Neutrophil (primary cell): ENCODE data around the gene NEUROD4.

ENCODE experiments used
- H3K27ac ChIP-seq: fragments of 200-600 bp; sonication (generic); 2 replicates; pipeline ENCODE4 v1.5.1; 2016; ENCODE audit warnings: mild to moderate bottlenecking, moderate library complexity
- H3K27me3 ChIP-seq: fragments of 200-600 bp; sonication (generic); 2 replicates; pipeline ENCODE4 v1.6.0; 2016; ENCODE audit warnings: mild to moderate bottlenecking
- H3K36me3 ChIP-seq: fragments of 200-600 bp; sonication (generic); 2 replicates; pipeline ENCODE4 v1.5.1; 2017
- H3K4me1 ChIP-seq, 2 experiments: fragments of 200-600 bp in 1 of 2; sonication (generic) in 1 of 2; 1 replicate in 1 of 2; 2 replicates in 1 of 2; pipeline versions ENCODE4 v1.5.1 to v1.6.1; 2013 to 2016; ENCODE audit warnings: low read depth in 1 of 2, low read length in 1 of 2, mild to moderate bottlenecking in 1 of 2, moderate library complexity in 1 of 2; ENCODE audit not compliant: control insufficient read depth in 1 of 2, insufficient read depth in 1 of 2
- H3K4me3 ChIP-seq, 2 experiments: fragments of 200-600 bp in 1 of 2; sonication (generic) in 1 of 2; 1 replicate in 1 of 2; 2 replicates in 1 of 2; pipeline ENCODE4 v1.5.1; 2013 to 2016; ENCODE audit warnings: low read depth in 1 of 2, low read length in 1 of 2, mild to moderate bottlenecking in 1 of 2, moderate library complexity in 1 of 2
- H3K9me3 ChIP-seq: fragments of 200-600 bp; sonication (generic); 2 replicates; pipeline ENCODE4 v1.5.1; 2016
- TF ChIP-seq, protein P1 (sequence below): fragments of 200-600 bp; sonication (generic); IDR thresholded peaks from 2 replicates; pipeline ENCODE4 v1.5.1; 2016; ENCODE audit warnings: antibody characterized with exemption

The NEUROD4 gene

DNA sequence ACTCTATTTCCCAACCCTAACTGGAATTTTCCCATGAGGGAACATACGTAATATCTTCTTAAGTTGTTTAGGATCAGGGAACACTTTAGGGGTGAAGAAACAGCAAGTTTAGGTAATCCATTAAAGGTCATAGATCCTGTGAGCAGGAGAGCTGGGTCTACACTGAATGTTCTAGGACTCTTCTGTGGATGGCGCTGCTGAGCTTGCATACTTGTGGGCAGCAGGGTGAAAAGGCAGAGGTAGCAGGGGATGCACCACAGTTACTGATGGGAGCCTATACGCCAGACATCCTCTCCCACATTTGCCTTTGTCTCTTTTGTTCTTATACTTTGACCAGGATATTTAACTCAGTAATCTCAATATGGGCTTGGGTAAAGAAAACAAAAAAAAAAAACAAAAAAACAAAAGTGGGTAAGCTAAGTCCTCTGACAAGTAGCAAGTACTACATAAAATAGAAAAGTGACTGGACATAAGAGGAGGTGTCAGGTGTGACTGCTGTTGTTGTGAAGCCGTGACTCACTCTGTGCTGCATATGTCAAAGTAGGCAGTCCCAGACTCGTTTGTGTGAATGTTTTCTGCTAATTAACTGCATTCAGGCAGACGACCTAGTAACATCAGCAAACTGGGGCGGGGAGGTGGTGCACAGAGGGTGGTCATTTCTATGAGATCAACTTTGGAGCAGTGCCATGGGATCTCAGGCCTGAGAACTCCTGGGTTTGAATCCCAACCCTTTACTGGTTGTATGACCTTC is 31.6 kb downstream of the NEUROD4 start:
- H3K4me3 ChIP-seq = no peak overlapping the region
- H3K4me1 ChIP-seq = no peaks in the 10 kb centered on the region
- no peaks in the 10 kb centered on the region for H3K9me3 ChIP-seq
- H3K27ac ChIP-seq = no peak overlapping the region
- TF ChIP-seq, protein P1, sequence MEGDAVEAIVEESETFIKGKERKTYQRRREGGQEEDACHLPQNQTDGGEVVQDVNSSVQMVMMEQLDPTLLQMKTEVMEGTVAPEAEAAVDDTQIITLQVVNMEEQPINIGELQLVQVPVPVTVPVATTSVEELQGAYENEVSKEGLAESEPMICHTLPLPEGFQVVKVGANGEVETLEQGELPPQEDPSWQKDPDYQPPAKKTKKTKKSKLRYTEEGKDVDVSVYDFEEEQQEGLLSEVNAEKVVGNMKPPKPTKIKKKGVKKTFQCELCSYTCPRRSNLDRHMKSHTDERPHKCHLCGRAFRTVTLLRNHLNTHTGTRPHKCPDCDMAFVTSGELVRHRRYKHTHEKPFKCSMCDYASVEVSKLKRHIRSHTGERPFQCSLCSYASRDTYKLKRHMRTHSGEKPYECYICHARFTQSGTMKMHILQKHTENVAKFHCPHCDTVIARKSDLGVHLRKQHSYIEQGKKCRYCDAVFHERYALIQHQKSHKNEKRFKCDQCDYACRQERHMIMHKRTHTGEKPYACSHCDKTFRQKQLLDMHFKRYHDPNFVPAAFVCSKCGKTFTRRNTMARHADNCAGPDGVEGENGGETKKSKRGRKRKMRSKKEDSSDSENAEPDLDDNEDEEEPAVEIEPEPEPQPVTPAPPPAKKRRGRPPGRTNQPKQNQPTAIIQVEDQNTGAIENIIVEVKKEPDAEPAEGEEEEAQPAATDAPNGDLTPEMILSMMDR = no peak
- no peaks in the 10 kb centered on the region for H3K36me3 ChIP-seq
- no peaks in the 10 kb centered on the region for H3K27me3 ChIP-seq

DNA sequence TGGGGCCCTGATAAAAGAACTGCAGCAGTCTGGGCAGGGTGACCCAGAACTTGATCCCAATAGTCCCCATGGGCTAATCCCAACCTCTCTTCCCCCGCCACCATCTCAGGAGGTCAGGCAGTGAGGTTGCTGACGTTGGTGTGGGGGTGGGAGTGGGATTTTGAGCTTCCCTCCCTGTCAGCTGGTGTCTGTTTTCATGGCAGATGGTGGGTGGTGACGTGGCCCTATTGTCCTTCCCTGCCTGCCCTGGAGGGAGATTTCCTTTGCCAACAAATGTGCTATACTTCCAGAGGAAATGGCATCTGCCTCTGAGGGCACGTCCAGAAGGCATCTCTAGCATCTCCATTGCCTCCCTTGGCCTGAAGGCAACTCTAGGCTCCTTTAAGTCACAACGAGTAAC is 37.7 kb downstream of the NEUROD4 start:
- no peak overlapping the region for H3K27ac ChIP-seq
- no peaks in the 10 kb centered on the region for H3K36me3 ChIP-seq
- TF ChIP-seq, protein P1 = no peak
- H3K4me3 ChIP-seq = no peak overlapping the region
- no peaks in the 10 kb centered on the region for H3K4me1 ChIP-seq
- no peaks in the 10 kb centered on the region for H3K27me3 ChIP-seq
- H3K9me3 ChIP-seq = no peaks in the 10 kb centered on the region

DNA sequence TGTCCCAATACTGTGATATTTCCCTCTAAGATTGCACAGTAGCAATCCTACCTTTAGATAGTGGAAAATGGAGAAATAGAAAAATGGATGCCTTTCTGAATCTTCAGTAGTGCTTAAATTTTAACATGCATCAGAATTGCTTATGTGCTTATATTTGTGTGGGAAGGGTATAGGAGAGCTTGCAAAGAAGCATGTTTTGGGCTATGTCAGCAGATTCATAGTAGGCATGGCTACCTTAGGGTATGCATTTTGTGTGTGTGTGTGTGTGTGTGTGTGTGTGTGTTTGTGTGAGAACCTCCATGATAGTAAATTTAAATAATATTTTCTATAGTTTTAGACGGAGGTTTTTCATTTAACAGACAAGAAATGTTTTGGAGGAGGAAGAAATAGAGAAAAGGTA is 38.3 kb downstream of the NEUROD4 start:
- Histone ChIP-seq H3K27me3 (no peaks in the 10 kb centered on the region), H3K27ac (no peak overlapping the region), H3K4me3 (no peak overlapping the region), H3K36me3 (no peaks in the 10 kb centered on the region), H3K9me3 (no peaks in the 10 kb centered on the region), H3K4me1 (no peaks in the 10 kb centered on the region)
- TF ChIP-seq, protein P1 = no peak

DNA sequence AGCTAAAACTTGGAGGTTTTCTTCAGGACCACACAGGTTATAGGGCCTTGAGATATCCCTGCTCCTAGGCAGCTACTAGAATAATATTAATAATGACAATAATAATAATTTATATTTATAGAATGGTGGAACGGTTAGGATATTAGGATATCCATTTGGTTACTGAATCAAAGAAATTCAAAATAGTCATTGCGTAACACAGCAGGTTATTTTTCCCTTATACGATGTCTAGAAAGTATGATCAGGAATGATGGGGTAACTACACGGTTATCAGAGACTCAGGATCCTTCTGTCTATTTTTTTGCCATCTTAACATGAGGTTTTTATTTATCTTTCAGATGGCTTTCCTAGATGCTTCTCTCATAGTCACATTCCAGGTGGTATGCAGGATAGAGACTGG is 39.0 kb downstream of the NEUROD4 start:
- Histone ChIP-seq H3K4me3 (no peak overlapping the region), H3K27me3 (no peaks in the 10 kb centered on the region), H3K9me3 (no peaks in the 10 kb centered on the region), H3K36me3 (no peaks in the 10 kb centered on the region), H3K27ac (no peak overlapping the region), H3K4me1 (no peaks in the 10 kb centered on the region)
- TF ChIP-seq, protein P1 = no peak

DNA sequence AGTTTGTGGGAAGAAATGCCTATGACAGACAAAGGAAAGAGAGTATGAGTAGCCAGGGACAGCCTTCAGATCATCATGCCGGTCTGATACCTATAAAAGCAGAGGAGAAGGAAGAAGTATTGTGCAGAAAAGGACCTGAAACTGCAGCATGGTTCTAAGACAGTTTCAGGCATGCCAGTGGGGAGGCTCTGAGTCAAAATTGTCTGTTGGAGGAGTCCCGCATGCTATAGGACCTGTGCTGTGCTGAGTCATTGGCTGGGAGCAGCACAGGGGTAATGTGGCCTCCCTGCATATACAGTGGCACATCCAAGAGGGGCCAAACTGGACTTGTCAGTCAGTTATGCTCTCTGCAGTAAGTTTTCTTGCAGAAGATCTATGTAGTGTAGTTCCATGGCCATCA is 40.7 kb downstream of the NEUROD4 start:
- no peaks in the 10 kb centered on the region for H3K36me3 ChIP-seq
- TF ChIP-seq, protein P1 = no peak
- no peaks in the 10 kb centered on the region for H3K9me3 ChIP-seq
- no peaks in the 10 kb centered on the region for H3K4me1 ChIP-seq
- no peaks in the 10 kb centered on the region for H3K27me3 ChIP-seq
- no peak overlapping the region for H3K27ac ChIP-seq
- H3K4me3 ChIP-seq = no peak overlapping the region
